DOHH2 (cell line): Measurements from ENCODE around the gene SPON2.

Experiments used
- H3F3A ChIP-seq: fragments of 200-600 bp; sonication (generic), shearing (Covaris generic); 2 replicates; pipeline ENCODE4 v1.6.0; 2016; ENCODE audit warnings: antibody characterized with exemption, mild to moderate bottlenecking; ENCODE audit not compliant: control insufficient read depth, insufficient read depth
- H3K27ac ChIP-seq: fragments of 200-600 bp; sonication (generic); 2 replicates; pipeline ENCODE4 v1.5.1; 2014; ENCODE audit warnings: low read depth, mild to moderate bottlenecking, low read length, moderate library complexity
- H3K27me3 ChIP-seq: fragments of 200-600 bp; sonication (generic); 2 replicates; pipeline ENCODE4 v1.6.1; 2014; ENCODE audit warnings: mild to moderate bottlenecking, low read length, mixed read lengths; ENCODE audit not compliant: control insufficient read depth
- H3K36me3 ChIP-seq: fragments of 200-600 bp; sonication (generic); 2 replicates; pipeline ENCODE4 v1.6.1; 2014; ENCODE audit warnings: mild to moderate bottlenecking, low read length, moderate library complexity, mixed read lengths; ENCODE audit not compliant: control insufficient read depth
- H3K4me1 ChIP-seq: fragments of 200-600 bp; sonication (generic); 2 replicates; pipeline ENCODE4 v1.6.1; 2014; ENCODE audit warnings: mild to moderate bottlenecking, low read length, mixed read lengths; ENCODE audit not compliant: control insufficient read depth
- H3K4me2 ChIP-seq: fragments of 200-600 bp; sonication (generic); 2 replicates; pipeline ENCODE4 v1.6.0; 2014; ENCODE audit warnings: mild to moderate bottlenecking, low read length, moderate library complexity
- H3K4me3 ChIP-seq: fragments of 200-600 bp; sonication (generic); 2 replicates; pipeline ENCODE4 v1.5.1; 2014; ENCODE audit warnings: mild to moderate bottlenecking, low read length, mixed read lengths
- H3K79me2 ChIP-seq: fragments of 200-600 bp; sonication (generic); 2 replicates; pipeline ENCODE4 v1.6.1; 2014; ENCODE audit warnings: mild to moderate bottlenecking, low read length, mixed read lengths; ENCODE audit not compliant: control insufficient read depth
- H3K9me2 ChIP-seq: fragments of 200-600 bp; sonication (generic); replicated peaks from 2 replicates; pipeline ENCODE4 v1.6.1; 2014; ENCODE audit warnings: mild to moderate bottlenecking, low read length, mixed read lengths; ENCODE audit not compliant: control insufficient read depth
- H3K9me3 ChIP-seq: fragments of 200-600 bp; sonication (generic); 2 replicates; pipeline ENCODE4 v1.6.1; 2014; ENCODE audit warnings: antibody characterized with exemption, low read length, mixed read lengths; ENCODE audit not compliant: control insufficient read depth, insufficient read depth
- H4K20me1 ChIP-seq: fragments of 200-600 bp; sonication (generic); 2 replicates; pipeline ENCODE4 v1.6.0; 2014; ENCODE audit warnings: low read depth, mild to moderate bottlenecking, antibody characterized with exemption, low read length, moderate library complexity; ENCODE audit not compliant: control insufficient read depth, insufficient read depth
- EZH2phosphoT487 ChIP-seq: fragments of 200-600 bp; sonication (generic); IDR thresholded peaks from 2 replicates; pipeline ENCODE4 v1.6.1; 2017; ENCODE audit warnings: borderline replicate concordance, mild to moderate bottlenecking, antibody characterized with exemption, low read length, moderate library complexity, mixed read lengths
- TF ChIP-seq, protein P1 (sequence below): fragments of 200-600 bp; sonication (generic); IDR thresholded peaks from one replicate; pipeline ENCODE4 v1.5.1; 2014; ENCODE audit warnings: antibody characterized with exemption, mild to moderate bottlenecking, low read depth, low read length; ENCODE audit not compliant: poor library complexity, severe bottlenecking

Gene SPON2

DNA sequence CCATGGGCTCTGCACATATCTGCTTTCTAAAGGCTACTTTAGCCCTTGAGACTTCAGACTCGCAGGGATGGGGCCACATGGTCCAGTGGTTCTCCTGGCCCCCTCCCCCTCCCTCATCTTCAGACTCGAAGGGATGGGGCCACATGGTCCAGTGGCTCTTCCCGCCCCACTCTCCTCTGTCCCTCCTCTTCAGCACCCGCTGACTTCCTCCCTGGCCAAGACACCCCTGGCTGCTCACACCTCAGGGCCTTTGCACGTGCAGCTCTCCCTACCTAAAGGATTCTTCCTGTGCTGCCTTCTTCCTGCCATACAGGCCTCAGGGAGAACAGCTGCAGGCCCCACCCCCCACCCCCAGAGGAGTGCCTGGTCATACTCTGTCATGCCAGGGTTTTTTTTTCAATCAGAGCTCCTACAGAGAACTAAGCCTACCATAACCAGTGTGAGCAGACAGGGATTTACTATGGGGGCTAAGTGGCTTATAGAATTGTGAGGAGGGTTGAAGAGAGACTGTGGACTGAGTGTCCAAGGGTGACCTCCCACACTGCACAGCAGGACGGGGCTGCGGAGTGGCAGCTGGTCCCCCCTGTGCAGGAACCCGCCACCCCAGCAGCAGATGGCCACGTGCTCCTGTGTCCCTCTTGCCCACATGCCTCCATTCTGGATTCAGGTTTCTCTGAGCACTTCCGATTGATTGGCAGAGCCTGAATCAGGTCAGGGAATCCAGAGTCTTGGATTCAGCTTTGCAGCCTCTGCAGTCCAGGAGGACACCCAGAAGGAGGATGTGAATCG is 6.1 kb upstream of the SPON2 start:
- no peak for TF ChIP-seq EZH2phosphoT487
- TF ChIP-seq, protein P1, sequence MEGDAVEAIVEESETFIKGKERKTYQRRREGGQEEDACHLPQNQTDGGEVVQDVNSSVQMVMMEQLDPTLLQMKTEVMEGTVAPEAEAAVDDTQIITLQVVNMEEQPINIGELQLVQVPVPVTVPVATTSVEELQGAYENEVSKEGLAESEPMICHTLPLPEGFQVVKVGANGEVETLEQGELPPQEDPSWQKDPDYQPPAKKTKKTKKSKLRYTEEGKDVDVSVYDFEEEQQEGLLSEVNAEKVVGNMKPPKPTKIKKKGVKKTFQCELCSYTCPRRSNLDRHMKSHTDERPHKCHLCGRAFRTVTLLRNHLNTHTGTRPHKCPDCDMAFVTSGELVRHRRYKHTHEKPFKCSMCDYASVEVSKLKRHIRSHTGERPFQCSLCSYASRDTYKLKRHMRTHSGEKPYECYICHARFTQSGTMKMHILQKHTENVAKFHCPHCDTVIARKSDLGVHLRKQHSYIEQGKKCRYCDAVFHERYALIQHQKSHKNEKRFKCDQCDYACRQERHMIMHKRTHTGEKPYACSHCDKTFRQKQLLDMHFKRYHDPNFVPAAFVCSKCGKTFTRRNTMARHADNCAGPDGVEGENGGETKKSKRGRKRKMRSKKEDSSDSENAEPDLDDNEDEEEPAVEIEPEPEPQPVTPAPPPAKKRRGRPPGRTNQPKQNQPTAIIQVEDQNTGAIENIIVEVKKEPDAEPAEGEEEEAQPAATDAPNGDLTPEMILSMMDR = no peak
- H3F3A ChIP-seq = peaks cover 3% of the 10 kb centered on the region; the same call in 1 of the 2 replicates
- H4K20me1 ChIP-seq = no peaks in the 10 kb centered on the region
- no peak overlapping the region for H3K4me3 ChIP-seq
- H3K9me2 ChIP-seq = no peaks in the 10 kb centered on the region
- H3K9me3 ChIP-seq = peaks cover 15% of the 10 kb centered on the region
- peaks cover 9% of the 10 kb centered on the region for H3K4me1 ChIP-seq
- no peak overlapping the region for H3K4me2 ChIP-seq
- no peak overlapping the region for H3K27ac ChIP-seq
- peaks cover 12% of the 10 kb centered on the region for H3K79me2 ChIP-seq
- H3K36me3 ChIP-seq = peaks cover 42% of the 10 kb centered on the region
- H3K27me3 ChIP-seq = no peaks in the 10 kb centered on the region

DNA sequence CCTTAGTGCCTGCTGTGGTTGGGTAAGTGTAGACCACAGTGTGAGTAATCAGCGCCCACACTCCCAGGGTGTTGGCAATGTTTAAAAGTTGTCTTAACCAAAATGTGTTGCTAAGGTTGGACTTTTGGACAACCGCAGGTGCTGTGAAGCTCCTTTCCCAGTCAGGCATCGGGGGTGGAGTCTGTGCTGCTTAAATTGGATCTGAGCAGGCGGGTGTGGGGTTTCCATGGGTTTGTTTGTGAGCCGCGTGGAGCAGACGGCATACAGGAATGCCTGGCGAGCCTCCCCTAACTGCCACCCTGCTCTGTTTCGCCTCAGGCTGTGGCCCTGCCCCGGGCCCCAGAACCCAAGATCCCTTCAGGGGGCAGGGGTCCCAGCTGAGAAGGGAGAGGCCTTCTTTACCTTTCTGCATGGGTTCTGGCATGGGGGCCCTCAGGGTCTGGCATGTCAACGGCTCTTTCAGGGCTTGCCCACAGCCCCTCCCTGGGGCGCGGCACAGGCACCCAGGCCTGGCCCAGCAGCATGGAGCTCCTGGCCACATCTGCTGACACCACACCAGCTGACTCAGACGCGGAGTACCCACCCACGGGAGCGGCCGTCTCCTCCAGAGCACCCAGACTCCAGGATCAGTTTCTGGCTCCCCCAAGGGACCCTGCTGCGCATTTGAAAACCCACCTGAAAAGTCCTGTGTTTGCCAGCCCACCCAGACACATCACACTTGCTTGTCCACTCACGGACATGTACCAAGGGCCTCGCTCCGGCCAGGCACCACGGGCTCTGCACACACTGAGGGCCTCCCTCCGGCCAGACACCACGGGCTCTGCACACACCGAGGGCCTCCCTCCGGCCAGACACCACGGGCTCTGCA is 5.1 kb upstream of the SPON2 start:
- H3K79me2 ChIP-seq = peaks cover 12% of the 10 kb centered on the region
- H3K4me2 ChIP-seq = no peak overlapping the region

DNA sequence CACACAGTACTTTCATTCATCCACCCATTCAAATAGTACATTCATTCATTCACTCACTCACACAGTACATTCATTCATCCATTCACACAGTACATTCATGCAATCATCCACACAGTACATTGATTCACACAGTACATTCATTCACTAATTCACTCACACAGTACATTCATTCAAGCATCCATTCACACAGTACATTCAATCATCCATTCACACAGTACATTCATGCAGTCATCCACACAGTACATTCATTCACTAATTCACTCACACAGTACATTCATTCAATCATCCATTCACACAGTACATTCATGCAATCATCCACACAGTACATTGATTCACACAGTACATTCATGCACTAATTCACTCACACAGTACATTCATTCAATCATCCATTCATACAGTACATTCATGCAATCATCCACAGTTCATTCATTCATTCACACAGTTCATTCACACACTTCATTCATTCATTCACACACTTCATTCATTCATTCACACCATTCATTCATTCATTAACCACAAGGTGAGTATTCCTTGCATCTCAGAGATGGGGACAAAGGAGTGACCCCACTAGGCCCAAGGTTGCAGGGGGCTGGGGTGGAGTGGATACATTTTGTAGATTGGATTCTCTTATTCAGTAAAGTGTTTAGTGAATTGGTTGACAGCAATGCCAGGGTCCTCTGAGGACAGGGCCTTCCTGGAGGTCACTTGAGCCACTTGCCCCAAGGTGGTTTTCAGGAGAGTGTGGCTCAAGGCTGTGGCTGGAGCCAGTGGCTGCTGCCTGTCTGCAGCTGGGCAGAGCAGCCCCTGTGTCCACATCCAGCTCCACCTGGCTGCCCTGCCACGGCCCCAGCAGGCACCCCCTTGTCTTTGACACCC is 4.3 kb upstream of the SPON2 start:
- H3K4me3 ChIP-seq = no peak overlapping the region
- H3K4me1 ChIP-seq = peaks cover 5% of the 10 kb centered on the region; the same call in 1 of the 2 replicates
- no peaks in the 10 kb centered on the region for H4K20me1 ChIP-seq
- peaks cover 3% of the 10 kb centered on the region; the same call in 1 of the 2 replicates for H3F3A ChIP-seq
- H3K27ac ChIP-seq = no peak overlapping the region
- peaks cover 26% of the 10 kb centered on the region for H3K36me3 ChIP-seq
- peaks cover 6% of the 10 kb centered on the region for H3K9me3 ChIP-seq
- TF ChIP-seq EZH2phosphoT487 = no peak
- TF ChIP-seq, protein P1 = no peak
- H3K27me3 ChIP-seq = no peaks in the 10 kb centered on the region
- H3K79me2 ChIP-seq = peaks cover 8% of the 10 kb centered on the region; the same call in 1 of the 2 replicates
- no peak overlapping the region for H3K4me2 ChIP-seq
- no peaks in the 10 kb centered on the region for H3K9me2 ChIP-seq

More for the DNA sequence above, 5.1 kb upstream of the SPON2 start:
- no peaks in the 10 kb centered on the region for H3K9me2 ChIP-seq
- H3K4me1 ChIP-seq = peaks cover 5% of the 10 kb centered on the region; the same call in 1 of the 2 replicates
- H3K27me3 ChIP-seq = no peaks in the 10 kb centered on the region
- no peak overlapping the region for H3K27ac ChIP-seq
- H3F3A ChIP-seq = peaks cover 3% of the 10 kb centered on the region; the same call in 1 of the 2 replicates
- TF ChIP-seq, protein P1 = no peak
- no peak for TF ChIP-seq EZH2phosphoT487
- no peak overlapping the region for H3K4me3 ChIP-seq
- no peaks in the 10 kb centered on the region for H4K20me1 ChIP-seq
- H3K9me3 ChIP-seq = peaks cover 13% of the 10 kb centered on the region
- H3K36me3 ChIP-seq = peaks cover 35% of the 10 kb centered on the region
